ENCODE measurements around the gene CYREN.

CYREN gene

GRCh38 chr7:135180122-135180521, 9.6 kb upstream of the CYREN start:
- no peak for TF ChIP-seq USF1 (IDR thresholded peaks at IDR 0.05)
- no peak for TF ChIP-seq MAX (IDR thresholded peaks at IDR 0.05)
- TF ChIP-seq CEBPB (IDR thresholded peaks at IDR 0.05), result no peak
- no peak for TF ChIP-seq ZBTB7A (IDR thresholded peaks at IDR 0.05; ENCODE audit: low read depth)
- TF ChIP-seq REST (IDR thresholded peaks at IDR 0.05; ENCODE audit: low read depth), result no peak
- no peak for TF ChIP-seq EGR1 (IDR thresholded peaks at IDR 0.05)
- TF ChIP-seq FOXM1 (IDR thresholded peaks at IDR 0.05; ENCODE audit: borderline replicate concordance, low read depth), result no peak
- TF ChIP-seq RAD21 (IDR thresholded peaks at IDR 0.05; ENCODE audit: low read depth), result no peak
- no peak for TF ChIP-seq TCF12 (IDR thresholded peaks at IDR 0.05; ENCODE audit: low read depth)
- TF ChIP-seq NFIC (IDR thresholded peaks at IDR 0.05), result no peak
- no peak for TF ChIP-seq TEAD4 (IDR thresholded peaks at IDR 0.05)
- TF ChIP-seq EP300 (IDR thresholded peaks at IDR 0.05; ENCODE audit: borderline replicate concordance), result no peak
- no peak for TF ChIP-seq TAF1 (IDR thresholded peaks at IDR 0.05; ENCODE audit: low read depth)
- no peak for TF ChIP-seq YY1 (IDR thresholded peaks at IDR 0.05; ENCODE audit: low read depth)
- TF ChIP-seq CREB1 (IDR thresholded peaks at IDR 0.05; ENCODE audit: low read depth), result no peak

- TF ChIP-seq CREB1 (IDR thresholded peaks at IDR 0.05; ENCODE audit: low read depth), result no peak
- no peak for TF ChIP-seq TCF12 (IDR thresholded peaks at IDR 0.05; ENCODE audit: low read depth)
These were observed 8.9 kb upstream of the CYREN start for GRCh38 chr7:135179321-135179925.

- TF ChIP-seq CREB1 (IDR thresholded peaks at IDR 0.05; ENCODE audit: low read depth) (no peak), TAF1 (IDR thresholded peaks at IDR 0.05; ENCODE audit: low read depth) (no peak), NFIC (IDR thresholded peaks at IDR 0.05) (no peak), FOXM1 (IDR thresholded peaks at IDR 0.05; ENCODE audit: borderline replicate concordance, low read depth) (no peak), TEAD4 (IDR thresholded peaks at IDR 0.05) (no peak), ZBTB7A (IDR thresholded peaks at IDR 0.05; ENCODE audit: low read depth) (no peak), EP300 (IDR thresholded peaks at IDR 0.05; ENCODE audit: borderline replicate concordance) (no peak), USF1 (IDR thresholded peaks at IDR 0.05) (no peak), YY1 (IDR thresholded peaks at IDR 0.05; ENCODE audit: low read depth) (no peak), EGR1 (IDR thresholded peaks at IDR 0.05) (no peak), MAX (IDR thresholded peaks at IDR 0.05) (no peak), TCF12 (IDR thresholded peaks at IDR 0.05; ENCODE audit: low read depth) (no peak), REST (IDR thresholded peaks at IDR 0.05; ENCODE audit: low read depth) (no peak), CEBPB (IDR thresholded peaks at IDR 0.05) (no peak), RAD21 (IDR thresholded peaks at IDR 0.05; ENCODE audit: low read depth) (no peak)
These were observed 7.9 kb upstream of the CYREN start for GRCh38 chr7:135178364-135178763.

GRCh38 chr7:135177028-135177696, 6.7 kb upstream of the CYREN start:
- TF ChIP-seq TAF1 (IDR thresholded peaks at IDR 0.05; ENCODE audit: low read depth), result no peak
- peak; percentile 44 for TF ChIP-seq TEAD4 (IDR thresholded peaks at IDR 0.05)
- no peak for TF ChIP-seq YY1 (IDR thresholded peaks at IDR 0.05; ENCODE audit: low read depth)
- TF ChIP-seq ZBTB7A (IDR thresholded peaks at IDR 0.05; ENCODE audit: low read depth), result no peak

GRCh38 chr7:135175931-135176330, 5.4 kb upstream of the CYREN start:
- TF ChIP-seq EP300 (IDR thresholded peaks at IDR 0.05; ENCODE audit: borderline replicate concordance), result no peak
- no peak for TF ChIP-seq ZBTB7A (IDR thresholded peaks at IDR 0.05; ENCODE audit: low read depth)
- TF ChIP-seq FOXM1 (IDR thresholded peaks at IDR 0.05; ENCODE audit: borderline replicate concordance, low read depth), result no peak
- no peak for TF ChIP-seq EGR1 (IDR thresholded peaks at IDR 0.05)
- TF ChIP-seq YY1 (IDR thresholded peaks at IDR 0.05; ENCODE audit: low read depth), result no peak

GRCh38 chr7:135174941-135175340, 4.4 kb upstream of the CYREN start:
- TF ChIP-seq RAD21 (IDR thresholded peaks at IDR 0.05; ENCODE audit: low read depth) (no peak), EP300 (IDR thresholded peaks at IDR 0.05; ENCODE audit: borderline replicate concordance) (no peak), YY1 (IDR thresholded peaks at IDR 0.05; ENCODE audit: low read depth) (no peak), FOXM1 (IDR thresholded peaks at IDR 0.05; ENCODE audit: borderline replicate concordance, low read depth) (no peak), ZBTB7A (IDR thresholded peaks at IDR 0.05; ENCODE audit: low read depth) (no peak), TCF12 (IDR thresholded peaks at IDR 0.05; ENCODE audit: low read depth) (no peak), REST (IDR thresholded peaks at IDR 0.05; ENCODE audit: low read depth) (no peak), CREB1 (IDR thresholded peaks at IDR 0.05; ENCODE audit: low read depth) (no peak), EGR1 (IDR thresholded peaks at IDR 0.05) (no peak)

Data from Ishikawa (cell line).